ENCODE data around the gene TRPV3. TPM values are rescaled to one million over a fixed set of nuclear protein-coding genes. Genes with fewer than 3 reads are reported as not detected.
A peak's percentile ranks its signal among the peaks of the same experiment; 100 is the strongest.

Gene TRPV3
- total RNA-seq, 1 experiment from 2014 or later = 3.6 TPM

DNA sequence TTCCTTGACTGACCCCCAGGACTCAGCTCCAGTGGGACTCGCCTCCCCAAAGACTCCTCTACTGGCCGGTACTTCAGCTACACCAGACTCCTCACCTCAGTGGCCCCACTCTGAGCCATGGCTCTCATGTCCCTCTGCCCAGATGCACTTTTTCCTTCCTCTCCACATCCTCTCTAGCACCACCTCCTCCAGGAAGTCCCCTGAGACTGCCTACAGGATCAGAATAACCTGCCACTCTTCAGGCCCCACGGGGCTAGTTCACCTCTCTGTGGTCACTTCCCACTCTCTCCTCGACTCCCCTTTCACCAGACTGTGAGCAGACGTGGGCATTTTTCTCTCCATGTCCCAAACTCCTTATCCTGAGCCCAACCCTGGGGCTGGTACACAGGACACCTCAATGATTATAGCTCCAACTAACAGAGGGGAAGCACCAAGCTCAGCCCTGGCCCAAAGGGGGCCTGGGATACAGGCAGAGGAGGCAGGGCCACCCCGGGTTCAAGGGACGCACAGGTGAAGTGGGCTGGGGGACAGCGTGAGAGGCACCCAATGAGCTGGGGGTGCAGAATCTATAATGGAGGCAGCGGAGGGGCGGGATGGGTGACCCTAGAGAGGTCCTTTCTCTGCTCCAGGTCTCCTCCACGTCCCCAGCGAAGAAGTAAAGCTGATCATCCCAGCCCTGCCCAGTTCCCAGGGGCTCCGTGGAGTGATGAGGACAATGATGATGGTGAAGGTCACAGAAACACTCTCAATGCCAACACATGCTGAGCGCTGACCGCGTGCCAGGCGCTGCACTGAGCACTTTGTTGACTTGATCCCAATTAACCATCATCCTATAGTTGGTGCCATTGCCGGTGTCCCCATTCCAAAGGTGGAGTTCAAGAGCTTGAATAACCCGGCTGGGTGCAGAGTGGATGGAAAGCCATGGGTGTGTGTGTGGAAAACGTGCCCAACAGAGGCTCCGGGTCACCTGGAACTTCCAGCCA is 3.9 kb downstream of the TRPV3 start:
- Histone ChIP-seq H3K79me2 (ENCODE audit: low read length) (no peaks in the 10 kb centered on the region), H3K4me1 (ENCODE audit: insufficient read depth, low read length) (peaks cover 31% of the 10 kb centered on the region), H3K4me2 (ENCODE audit: low read length) (no peak overlapping the region), H3K27ac (ENCODE audit: low read length) (no peak overlapping the region), H3K9me3 (ENCODE audit: low read length) (no peaks in the 10 kb centered on the region), H3F3A (ENCODE audit: low read length, unreplicated experiment) (no peaks in the 10 kb centered on the region), H3K9ac (ENCODE audit: low read length) (no peak overlapping the region), H4K20me1 (ENCODE audit: low read length) (no peaks in the 10 kb centered on the region), H3K9me2 (replicated peaks; ENCODE audit: low read length) (no peaks in the 10 kb centered on the region), H3K27me3 (ENCODE audit: low read length) (no peaks in the 10 kb centered on the region), H3K36me3 (ENCODE audit: low read depth, low read length) (no peaks in the 10 kb centered on the region), H3K4me3 (ENCODE audit: low read length) (no peak overlapping the region), H2AFZ (ENCODE audit: low read length) (no peak overlapping the region)
- CTCF ChIA-PET = no interaction called here
- TF ChIP-seq, protein P1, sequence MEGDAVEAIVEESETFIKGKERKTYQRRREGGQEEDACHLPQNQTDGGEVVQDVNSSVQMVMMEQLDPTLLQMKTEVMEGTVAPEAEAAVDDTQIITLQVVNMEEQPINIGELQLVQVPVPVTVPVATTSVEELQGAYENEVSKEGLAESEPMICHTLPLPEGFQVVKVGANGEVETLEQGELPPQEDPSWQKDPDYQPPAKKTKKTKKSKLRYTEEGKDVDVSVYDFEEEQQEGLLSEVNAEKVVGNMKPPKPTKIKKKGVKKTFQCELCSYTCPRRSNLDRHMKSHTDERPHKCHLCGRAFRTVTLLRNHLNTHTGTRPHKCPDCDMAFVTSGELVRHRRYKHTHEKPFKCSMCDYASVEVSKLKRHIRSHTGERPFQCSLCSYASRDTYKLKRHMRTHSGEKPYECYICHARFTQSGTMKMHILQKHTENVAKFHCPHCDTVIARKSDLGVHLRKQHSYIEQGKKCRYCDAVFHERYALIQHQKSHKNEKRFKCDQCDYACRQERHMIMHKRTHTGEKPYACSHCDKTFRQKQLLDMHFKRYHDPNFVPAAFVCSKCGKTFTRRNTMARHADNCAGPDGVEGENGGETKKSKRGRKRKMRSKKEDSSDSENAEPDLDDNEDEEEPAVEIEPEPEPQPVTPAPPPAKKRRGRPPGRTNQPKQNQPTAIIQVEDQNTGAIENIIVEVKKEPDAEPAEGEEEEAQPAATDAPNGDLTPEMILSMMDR (conservative IDR thresholded peaks at IDR 0.05; ENCODE audit: low read depth, low read length) = no peak
- TF ChIP-seq EZH2phosphoT487 (IDR thresholded peaks at IDR 0.05; ENCODE audit: borderline replicate concordance, low read length) (no peak), EZH2 (IDR thresholded peaks at IDR 0.05; ENCODE audit: low read length, unreplicated experiment) (no peak)
- DNase-seq = no peak
- no peak for ATAC-seq
- POLR2A ChIA-PET (ENCODE audit: unreplicated experiment) = no interaction called here
- intact Hi-C loops (cut with micrococcal nuclease) = no loop called here
- BruUV-seq (replicated peaks) = no TSS peak

DNA sequence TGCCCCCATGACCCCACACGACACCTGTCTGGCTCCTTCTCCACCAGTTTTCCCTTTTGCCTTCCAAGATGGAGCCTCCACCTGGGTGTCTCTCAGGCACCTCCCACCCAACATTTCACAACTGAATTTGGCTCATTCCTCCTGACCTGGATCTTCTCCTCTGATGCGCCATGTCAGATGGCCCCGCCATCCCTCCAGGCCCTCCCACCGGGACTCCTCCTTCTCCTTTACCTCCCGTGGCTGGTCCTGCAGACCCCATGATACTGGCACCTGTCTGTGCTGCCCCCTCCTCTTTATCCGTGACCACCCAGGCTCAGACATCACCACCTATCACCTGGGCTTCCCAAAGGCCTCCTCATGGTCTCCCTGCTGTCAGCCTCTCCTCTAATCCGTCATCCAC is 4.7 kb downstream of the TRPV3 start:
- H3K36me3 ChIP-seq (ENCODE audit: low read depth, low read length) = no peaks in the 10 kb centered on the region
- POLR2A ChIA-PET (ENCODE audit: unreplicated experiment) = no interaction called here
- H2AFZ ChIP-seq (ENCODE audit: low read length) = no peak overlapping the region
- no peak overlapping the region for H3K9ac ChIP-seq (ENCODE audit: low read length)
- intact Hi-C loops (cut with micrococcal nuclease) = no loop called here
- BruUV-seq (replicated peaks) = no TSS peak
- no peaks in the 10 kb centered on the region for H3K79me2 ChIP-seq (ENCODE audit: low read length)
- H3K4me2 ChIP-seq (ENCODE audit: low read length) = no peak overlapping the region
- peaks cover 23% of the 10 kb centered on the region for H3K4me1 ChIP-seq (ENCODE audit: insufficient read depth, low read length)
- no peak overlapping the region for H3K4me3 ChIP-seq (ENCODE audit: low read length)
- no peaks in the 10 kb centered on the region for H4K20me1 ChIP-seq (ENCODE audit: low read length)
- no peaks in the 10 kb centered on the region for H3F3A ChIP-seq (ENCODE audit: low read length, unreplicated experiment)
- no peak for DNase-seq
- H3K27ac ChIP-seq (ENCODE audit: low read length) = no peak overlapping the region
- H3K9me3 ChIP-seq (ENCODE audit: low read length) = no peaks in the 10 kb centered on the region
- no peaks in the 10 kb centered on the region for H3K9me2 ChIP-seq (replicated peaks; ENCODE audit: low read length)
- no peaks in the 10 kb centered on the region for H3K27me3 ChIP-seq (ENCODE audit: low read length)
- no peak for TF ChIP-seq EZH2 (IDR thresholded peaks at IDR 0.05; ENCODE audit: low read length, unreplicated experiment)
- no peak for TF ChIP-seq EZH2phosphoT487 (IDR thresholded peaks at IDR 0.05; ENCODE audit: borderline replicate concordance, low read length)
- TF ChIP-seq, protein P1 (conservative IDR thresholded peaks at IDR 0.05; ENCODE audit: low read depth, low read length) = no peak
- CTCF ChIA-PET = no interaction called here
- no peak for ATAC-seq

DNA sequence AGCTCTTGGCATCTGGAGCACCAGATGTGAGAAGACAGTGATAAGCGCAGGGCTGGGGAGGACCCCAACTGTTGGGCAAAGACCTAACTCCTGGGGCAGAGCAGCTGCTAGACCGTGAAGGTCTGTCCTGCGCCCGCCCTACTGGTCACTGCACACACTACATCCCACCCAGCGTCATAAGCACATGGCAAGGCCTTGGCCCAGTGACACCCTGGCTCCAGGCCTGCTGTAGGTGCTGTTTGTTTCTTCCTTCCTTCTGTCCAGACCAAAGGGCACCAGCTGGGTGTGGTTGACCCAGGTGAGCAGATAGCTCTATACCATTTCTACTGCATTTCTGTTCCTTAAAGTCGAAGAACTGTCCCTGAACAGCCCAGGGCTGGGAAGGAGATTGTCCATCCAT is 6.4 kb downstream of the TRPV3 start:
- Histone ChIP-seq H3K4me1 (ENCODE audit: insufficient read depth, low read length) (peaks cover 8% of the 10 kb centered on the region; the same call in 1 of the 2 replicates), H3F3A (ENCODE audit: low read length, unreplicated experiment) (no peaks in the 10 kb centered on the region), H3K9me2 (replicated peaks; ENCODE audit: low read length) (no peaks in the 10 kb centered on the region), H3K79me2 (ENCODE audit: low read length) (no peaks in the 10 kb centered on the region), H3K9ac (ENCODE audit: low read length) (no peak overlapping the region), H3K27ac (ENCODE audit: low read length) (peak overlapping the region; percentile 54), H4K20me1 (ENCODE audit: low read length) (no peaks in the 10 kb centered on the region), H2AFZ (ENCODE audit: low read length) (no peak overlapping the region), H3K27me3 (ENCODE audit: low read length) (no peaks in the 10 kb centered on the region), H3K4me2 (ENCODE audit: low read length) (no peak overlapping the region), H3K4me3 (ENCODE audit: low read length) (no peak overlapping the region), H3K9me3 (ENCODE audit: low read length) (no peaks in the 10 kb centered on the region), H3K36me3 (ENCODE audit: low read depth, low read length) (no peaks in the 10 kb centered on the region)
- intact Hi-C loops (cut with micrococcal nuclease) = no loop called here
- no peak; the same call in 1 of the 2 replicates for ATAC-seq
- ChIA-PET POLR2A (ENCODE audit: unreplicated experiment) (no interaction called here), CTCF (interaction anchor here (0.7 kb wide), 1 partner anchor 253 kb away, joined by 11 read pairs; no protein-coding TSS in a partner anchor)
- DNase-seq = no peak
- no TSS peak for BruUV-seq (replicated peaks)
- TF ChIP-seq, protein P1 (conservative IDR thresholded peaks at IDR 0.05; ENCODE audit: low read depth, low read length) = no peak
- no peak for TF ChIP-seq EZH2phosphoT487 (IDR thresholded peaks at IDR 0.05; ENCODE audit: borderline replicate concordance, low read length)
- no peak for TF ChIP-seq EZH2 (IDR thresholded peaks at IDR 0.05; ENCODE audit: low read length, unreplicated experiment)
